ENCODE measurements around the gene ATP2A1. TPM values are rescaled to one million over a fixed set of nuclear protein-coding genes. Genes with fewer than 3 reads are reported as not detected.

The ATP2A1 gene
- polyA plus RNA-seq, 2 of the 4 experiments (the other 2 are of a cell fraction): 0.96 to 5.2 TPM

DNA sequence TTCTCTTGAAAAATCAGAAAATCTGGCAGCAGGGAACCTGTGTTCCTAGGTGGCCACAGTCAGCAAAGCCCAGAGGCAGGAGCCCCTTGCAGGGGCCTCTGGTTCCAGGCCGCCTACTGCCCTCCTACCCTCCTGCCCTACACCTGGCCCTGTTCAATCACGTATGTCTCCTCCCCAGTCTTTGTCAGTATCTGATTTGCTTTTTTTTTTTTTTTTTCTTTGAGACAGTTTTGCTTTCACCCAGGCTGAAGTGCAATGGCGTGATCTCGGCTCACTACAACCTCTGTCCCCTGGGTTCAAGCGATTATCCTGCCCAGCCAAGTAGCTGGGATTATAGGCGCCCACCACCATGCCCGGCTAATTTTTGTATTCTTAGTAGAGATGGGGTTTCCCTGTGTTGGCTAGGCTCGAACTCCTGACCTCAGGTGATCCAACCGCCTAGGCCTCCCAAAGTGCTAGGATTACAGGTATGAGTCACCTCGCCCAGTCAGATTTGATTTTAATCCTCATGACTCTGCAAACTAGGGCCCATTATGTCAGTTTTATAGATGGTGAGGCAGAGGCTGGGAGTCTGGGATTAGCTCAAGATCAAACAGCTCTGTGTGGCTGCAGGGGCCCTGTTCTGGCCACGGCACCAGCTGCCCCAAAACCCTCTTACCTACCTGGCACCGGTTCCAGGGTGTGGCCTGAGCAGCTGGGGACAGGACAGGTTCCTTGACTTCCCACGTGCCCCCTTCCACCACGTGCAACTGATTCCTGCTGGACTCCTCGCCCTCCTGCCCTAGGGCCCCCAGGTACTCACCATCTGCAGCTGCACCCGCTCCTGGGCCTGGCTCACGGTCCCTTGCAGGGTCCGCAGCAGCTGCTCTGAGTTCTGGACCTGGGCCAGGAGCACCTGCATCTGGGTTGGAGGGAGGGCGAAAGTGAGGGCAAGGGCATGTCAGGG, 32.1 kb downstream of the ATP2A1 start:
- ATAC-seq (peak; percentile 17 to 48; a peak in 3 of 6 replicates), DNase-seq (ENCODE audit: low read depth in 1 of 2, low spot score in 1 of 2) (peak in 1 of 2 experiments; percentile 55), FAIRE-seq (no peak)
- no peaks in the 10 kb centered on the region for H3K9me3 ChIP-seq
- POLR2A ChIA-PET: no interaction called here
- WGBS (ENCODE audit: missing lambda C conversion rate): 70% methylated on average over 18 of the region's 19 CpGs
- TF ChIP-seq FOSL2 (IDR thresholded peaks at IDR 0.05) (no peak), FOSL2 (CRISPR knock-in tag; IDR thresholded peaks at IDR 0.05) (peak; percentile 61), RARB (CRISPR knock-in tag; IDR thresholded peaks at IDR 0.05) (no peak)
- no peak overlapping the region for H3K4me2 ChIP-seq
- CTCF ChIA-PET: interaction anchor here (0.6 to 6.8 kb wide), 4 partner anchors 21 to 62 kb away, joined by 3 to 41 read pairs (median 4); no protein-coding TSS in a partner anchor
- peak overlapping the region in 1 of 2 experiments; percentile 70; a peak in 3 of 6 replicates for H3K27ac ChIP-seq
- no peak overlapping the region for H3K4me3 ChIP-seq
- H3K4me1 ChIP-seq: peaks cover 9% of the 10 kb centered on the region; the same call in 1 of the 3 replicates

DNA sequence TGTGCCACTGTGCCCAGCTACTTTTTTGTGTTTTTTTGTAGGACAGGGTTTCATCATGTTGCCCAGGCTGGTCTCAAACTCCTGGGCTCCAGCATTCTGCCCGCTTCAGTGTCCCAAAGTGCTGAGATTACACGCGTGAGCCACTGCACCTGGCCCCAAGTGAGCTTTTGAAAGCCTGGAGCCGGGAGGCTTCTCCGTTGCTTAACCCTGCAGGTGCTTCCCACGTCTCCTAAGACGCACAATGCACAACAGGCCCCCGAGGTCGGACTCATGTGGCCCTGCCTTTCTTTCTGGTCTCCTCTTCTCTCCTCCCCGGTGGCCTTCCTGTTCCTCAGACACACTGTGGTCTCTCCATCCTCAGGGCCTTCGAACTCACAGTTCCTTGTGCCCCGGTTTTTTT, 34.3 kb downstream of the ATP2A1 start:
- ChIA-PET POLR2A (no interaction called here), CTCF (interaction anchor here (0.7 to 6.8 kb wide), 6 partner anchors 9 to 50 kb away, joined by 3 to 41 read pairs (median 4); no protein-coding TSS in a partner anchor)
- no peak overlapping the region for H3K4me3 ChIP-seq
- no peaks in the 10 kb centered on the region for H3K9me3 ChIP-seq
- FAIRE-seq (no peak), DNase-seq (ENCODE audit: low read depth in 1 of 2, low spot score in 1 of 2) (no peak), ATAC-seq (no peak)
- 94% methylated on average over 12 of the region's 12 CpGs for WGBS (ENCODE audit: missing lambda C conversion rate)
- no peak overlapping the region for H3K4me2 ChIP-seq
- no peak for TF ChIP-seq NFE2L2 (conservative IDR thresholded peaks at IDR 0.05; ENCODE audit: low read length)
- TF ChIP-seq MYC (IDR thresholded peaks at IDR 0.05; ENCODE audit: borderline replicate concordance, low read length): no peak
- TF ChIP-seq NR3C1 (IDR thresholded peaks at IDR 0.05): no peak
- no peak for TF ChIP-seq POLR2A (IDR thresholded peaks at IDR 0.05; ENCODE audit: low read length)
- TF ChIP-seq RARB (CRISPR knock-in tag; IDR thresholded peaks at IDR 0.05): no peak
- no peak for TF ChIP-seq CBX2 (IDR thresholded peaks at IDR 0.05; ENCODE audit: borderline replicate concordance, low read depth)
- TF ChIP-seq ZSCAN20 (CRISPR knock-in tag; IDR thresholded peaks at IDR 0.05): no peak
- TF ChIP-seq HOXB13 (CRISPR knock-in tag; IDR thresholded peaks at IDR 0.05; ENCODE audit: low read depth): no peak
- TF ChIP-seq BHLHE40 (IDR thresholded peaks at IDR 0.05; ENCODE audit: low read depth, low read length): no peak
- TF ChIP-seq ZC3H11A (IDR thresholded peaks at IDR 0.05): no peak
- TF ChIP-seq SMC3 (IDR thresholded peaks at IDR 0.05): no peak
- TF ChIP-seq, protein P1, sequence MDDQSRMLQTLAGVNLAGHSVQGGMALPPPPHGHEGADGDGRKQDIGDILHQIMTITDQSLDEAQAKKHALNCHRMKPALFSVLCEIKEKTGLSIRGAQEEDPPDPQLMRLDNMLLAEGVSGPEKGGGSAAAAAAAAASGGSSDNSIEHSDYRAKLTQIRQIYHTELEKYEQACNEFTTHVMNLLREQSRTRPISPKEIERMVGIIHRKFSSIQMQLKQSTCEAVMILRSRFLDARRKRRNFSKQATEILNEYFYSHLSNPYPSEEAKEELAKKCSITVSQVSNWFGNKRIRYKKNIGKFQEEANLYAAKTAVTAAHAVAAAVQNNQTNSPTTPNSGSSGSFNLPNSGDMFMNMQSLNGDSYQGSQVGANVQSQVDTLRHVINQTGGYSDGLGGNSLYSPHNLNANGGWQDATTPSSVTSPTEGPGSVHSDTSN (IDR thresholded peaks at IDR 0.05): no peak
- TF ChIP-seq ZNF302 (CRISPR knock-in tag; IDR thresholded peaks at IDR 0.05): no peak
- no peak for TF ChIP-seq KDM5A (IDR thresholded peaks at IDR 0.05)
- TF ChIP-seq, protein P2, sequence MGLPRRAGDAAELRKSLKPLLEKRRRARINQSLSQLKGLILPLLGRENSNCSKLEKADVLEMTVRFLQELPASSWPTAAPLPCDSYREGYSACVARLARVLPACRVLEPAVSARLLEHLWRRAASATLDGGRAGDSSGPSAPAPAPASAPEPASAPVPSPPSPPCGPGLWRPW (IDR thresholded peaks at IDR 0.05): no peak
- TF ChIP-seq, protein P3, sequence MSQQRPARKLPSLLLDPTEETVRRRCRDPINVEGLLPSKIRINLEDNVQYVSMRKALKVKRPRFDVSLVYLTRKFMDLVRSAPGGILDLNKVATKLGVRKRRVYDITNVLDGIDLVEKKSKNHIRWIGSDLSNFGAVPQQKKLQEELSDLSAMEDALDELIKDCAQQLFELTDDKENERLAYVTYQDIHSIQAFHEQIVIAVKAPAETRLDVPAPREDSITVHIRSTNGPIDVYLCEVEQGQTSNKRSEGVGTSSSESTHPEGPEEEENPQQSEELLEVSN (IDR thresholded peaks at IDR 0.05; ENCODE audit: borderline replicate concordance, low read depth): no peak
- no peak for TF ChIP-seq KDM1A (IDR thresholded peaks at IDR 0.05; ENCODE audit: low read depth)
- no peak for TF ChIP-seq HEYL (CRISPR knock-in tag; IDR thresholded peaks at IDR 0.05)
- peaks cover 9% of the 10 kb centered on the region; the same call in 1 of the 3 replicates for H3K4me1 ChIP-seq
- peak overlapping the region in 1 of 2 experiments; percentile 52; a peak in 2 of 6 replicates for H3K27ac ChIP-seq

DNA sequence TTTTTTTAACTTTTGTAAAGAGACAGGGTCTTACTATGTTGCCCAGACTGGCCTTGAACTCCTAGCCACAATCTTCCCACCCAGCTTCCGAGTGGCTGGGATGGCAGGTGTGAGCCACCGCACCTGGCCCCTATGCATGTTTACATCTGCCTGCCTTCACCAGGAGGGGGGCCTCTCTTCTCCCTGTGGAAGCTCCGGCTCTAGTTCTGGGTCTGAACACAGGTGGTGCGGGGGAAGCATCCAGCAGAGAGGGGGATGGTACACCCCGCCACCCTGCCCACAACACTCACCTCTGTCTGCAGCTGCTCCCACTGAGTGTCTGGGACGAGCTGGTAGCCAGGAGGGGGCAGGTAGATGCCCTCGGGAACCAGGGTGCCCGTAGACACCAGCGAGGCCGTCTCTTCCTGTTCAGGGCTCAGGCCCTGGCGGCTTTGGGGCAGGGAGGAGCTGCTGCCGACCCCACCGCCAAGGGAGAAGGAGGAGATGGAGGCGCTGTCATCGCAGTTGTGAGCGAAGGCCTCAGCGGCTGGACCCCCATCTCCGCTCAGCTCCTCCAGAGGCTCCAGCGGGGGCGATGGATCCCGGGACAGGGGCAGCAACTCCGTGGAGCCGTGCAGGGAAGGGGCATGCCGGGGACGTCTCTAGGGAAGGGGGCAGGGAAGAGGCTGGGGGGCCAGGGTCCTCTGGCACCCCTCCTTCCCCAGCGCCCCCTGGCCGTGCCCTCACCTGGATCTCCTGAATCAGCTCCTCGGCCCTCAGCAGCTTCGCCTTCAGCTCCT, 35.8 kb downstream of the ATP2A1 start:
- ATAC-seq (no peak), DNase-seq (ENCODE audit: low read depth in 1 of 2, low spot score in 1 of 2) (no peak), FAIRE-seq (no peak)
- H3K4me2 ChIP-seq: no peak overlapping the region
- POLR2A ChIA-PET: no interaction called here
- WGBS (ENCODE audit: missing lambda C conversion rate): 91% methylated on average over 23 of the region's 29 CpGs
- H3K9me3 ChIP-seq: no peaks in the 10 kb centered on the region
- no peak overlapping the region for H3K27ac ChIP-seq
- CTCF ChIA-PET: interaction anchor here (0.5 to 8.5 kb wide), 6 partner anchors 9 to 57 kb away, joined by 3 to 55 read pairs (median 4); no protein-coding TSS in a partner anchor
- TF ChIP-seq NPAS2 (CRISPR knock-in tag; IDR thresholded peaks at IDR 0.05; ENCODE audit: borderline replicate concordance): no peak
- H3K4me3 ChIP-seq: no peak overlapping the region
- peaks cover 9% of the 10 kb centered on the region; the same call in 1 of the 3 replicates for H3K4me1 ChIP-seq
